Activated CD8-positive, alpha-beta memory T cell treated with anti-CD3 and anti-CD28 coated beads, Interleukin-2, amount 50 U/mL, for 1 hour (primary cell): ENCODE measurements around the gene RELN.

Experiments used
- DNase-seq: peaks from one replicate; pipeline ENCODE4 v3.0.0-alpha.2; 2020; ENCODE audit errors: extremely low read depth

Gene RELN

DNA sequence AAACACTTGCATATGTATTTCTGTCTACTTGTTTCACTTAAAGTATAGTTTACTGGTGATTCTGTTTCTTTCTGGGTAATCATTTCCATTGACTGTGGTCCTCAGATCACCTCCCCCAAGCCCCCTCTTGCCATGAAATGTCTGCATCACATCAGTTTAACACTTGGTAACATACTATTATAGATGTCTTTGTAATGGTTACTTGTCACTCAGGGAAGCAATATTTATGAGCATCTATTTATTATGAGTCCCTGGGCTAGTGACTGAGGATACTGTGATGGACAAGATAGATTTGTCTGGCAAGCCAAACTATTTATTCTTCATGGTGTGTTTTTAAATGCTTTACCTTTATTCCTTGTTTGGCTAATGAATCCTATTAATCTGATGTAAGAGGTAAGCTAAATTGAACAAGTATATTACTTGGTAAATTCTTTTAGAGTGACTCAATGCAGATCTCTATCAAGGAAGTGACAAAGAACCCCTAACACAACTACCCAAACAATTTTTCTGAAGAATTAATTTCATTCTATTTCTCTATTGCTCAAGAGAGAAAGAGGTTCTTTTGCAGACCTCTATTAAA, 270.9 kb downstream of the RELN start:
- no peak for DNase-seq

DNA sequence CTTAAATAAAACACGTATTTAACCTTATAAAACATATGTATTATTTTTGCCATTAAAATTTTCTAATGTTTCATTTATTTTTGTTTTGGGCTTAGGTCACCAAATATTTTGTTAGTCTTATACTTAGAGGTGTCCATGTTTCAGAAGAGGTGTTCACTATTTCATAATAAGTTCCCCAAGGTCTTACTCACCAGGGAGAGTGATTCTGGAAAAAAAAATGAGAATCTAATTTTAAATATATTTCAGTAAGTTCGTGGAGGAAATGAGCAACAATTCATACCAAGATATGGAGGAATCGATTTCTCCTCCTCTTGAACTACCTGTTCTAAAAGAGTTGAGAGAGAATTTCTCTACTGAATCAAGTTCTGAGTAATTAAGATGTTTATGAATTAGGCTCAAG, 271.9 kb downstream of the RELN start:
- DNase-seq, result no peak

DNA sequence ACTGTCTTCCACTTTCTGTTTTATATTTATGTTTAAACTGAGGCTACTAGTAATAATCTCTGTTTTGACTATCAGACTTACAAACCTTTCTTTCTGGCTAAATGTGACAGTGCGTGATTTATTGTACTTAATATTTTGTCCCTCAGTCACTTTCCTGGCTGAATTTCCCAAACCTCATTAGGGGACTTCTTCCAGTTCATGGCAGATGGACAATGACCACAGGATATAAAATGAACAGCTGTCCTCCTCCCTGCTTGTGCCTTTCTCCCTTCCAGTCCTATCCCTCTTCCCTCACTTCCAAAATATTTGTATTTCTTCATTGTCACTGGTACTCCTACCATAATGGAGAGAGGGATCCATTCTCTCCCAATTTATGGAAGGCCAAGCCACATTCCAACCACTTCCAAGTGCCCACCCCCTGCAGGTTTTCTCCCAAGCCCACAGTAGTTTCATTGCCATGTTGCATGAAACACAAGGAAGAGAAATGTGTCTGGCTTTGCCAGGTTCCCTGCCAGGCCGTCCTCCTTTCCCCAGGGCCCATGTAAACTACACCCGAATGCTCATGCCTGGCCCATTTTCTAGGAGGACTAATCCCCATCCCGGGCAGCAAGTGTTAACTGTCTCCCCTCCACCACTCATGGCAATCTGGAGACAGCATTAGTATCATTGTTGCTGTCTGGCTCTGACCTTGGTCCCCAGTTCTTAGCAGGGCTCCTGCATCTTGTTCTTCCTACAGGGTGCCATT, 273.9 kb downstream of the RELN start:
- no peak for DNase-seq

DNA sequence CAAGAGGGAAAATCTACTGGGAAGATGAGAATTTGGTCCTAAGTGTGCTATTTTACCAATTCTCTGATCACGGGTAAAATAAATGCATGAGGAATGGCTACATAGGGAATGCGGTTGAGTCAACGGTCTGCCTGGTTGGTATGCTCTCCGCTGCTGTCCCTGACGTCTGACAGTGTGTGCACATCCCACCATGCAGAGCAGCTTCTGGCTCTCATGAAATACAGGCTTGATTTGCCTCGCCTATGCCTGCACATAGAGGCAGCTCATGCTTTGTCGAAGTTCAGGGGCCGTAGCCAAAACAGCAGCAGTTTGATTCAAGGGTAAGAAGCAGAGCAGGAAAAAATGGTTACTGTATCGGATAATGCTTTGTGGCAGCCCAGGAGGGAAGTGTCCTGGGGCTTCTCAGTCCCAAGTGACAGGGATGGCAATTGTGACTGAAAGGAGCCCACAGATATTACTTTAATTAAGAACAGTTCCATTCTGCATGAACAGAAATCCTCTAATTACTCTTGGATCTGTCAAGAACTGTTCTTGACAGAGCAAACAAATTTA, 275.0 kb downstream of the RELN start:
- no peak for DNase-seq

DNA sequence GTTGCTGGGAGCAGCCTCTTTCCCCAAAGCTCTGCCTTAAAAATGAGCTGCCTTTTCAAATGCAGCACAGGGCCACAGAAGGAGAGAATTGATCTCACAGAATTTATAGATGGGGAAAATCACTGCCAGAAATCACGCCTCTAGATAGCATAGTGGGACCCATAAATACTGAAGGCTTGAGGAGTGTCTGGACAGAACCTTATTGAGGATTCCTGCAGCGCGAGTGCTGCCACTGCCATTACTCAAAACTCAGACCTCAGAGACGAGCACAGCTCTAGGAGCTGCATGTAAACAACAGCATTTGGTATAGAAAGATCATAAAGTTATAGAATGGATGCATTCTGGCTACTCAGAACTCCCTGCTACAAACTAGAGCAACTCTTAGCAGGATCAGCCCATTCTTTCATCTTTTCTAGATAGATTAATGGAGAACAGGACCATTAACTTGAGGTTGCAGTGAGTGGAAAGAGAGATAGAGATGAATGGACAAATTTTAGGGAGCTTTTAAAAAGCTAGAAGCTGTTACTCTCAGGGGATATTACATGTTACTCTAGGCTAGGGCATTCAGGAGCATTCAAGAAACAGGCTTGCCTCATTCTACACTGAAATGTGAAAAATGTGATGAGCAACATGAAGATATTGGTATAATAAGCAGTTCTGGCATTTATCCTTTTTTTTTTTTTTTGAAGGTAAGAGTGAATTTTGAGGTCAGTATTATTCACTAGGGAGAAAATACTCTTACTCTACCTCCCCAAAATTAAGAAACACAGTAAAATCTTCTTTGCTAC, 276.3 kb downstream of the RELN start:
- no peak for DNase-seq

DNA sequence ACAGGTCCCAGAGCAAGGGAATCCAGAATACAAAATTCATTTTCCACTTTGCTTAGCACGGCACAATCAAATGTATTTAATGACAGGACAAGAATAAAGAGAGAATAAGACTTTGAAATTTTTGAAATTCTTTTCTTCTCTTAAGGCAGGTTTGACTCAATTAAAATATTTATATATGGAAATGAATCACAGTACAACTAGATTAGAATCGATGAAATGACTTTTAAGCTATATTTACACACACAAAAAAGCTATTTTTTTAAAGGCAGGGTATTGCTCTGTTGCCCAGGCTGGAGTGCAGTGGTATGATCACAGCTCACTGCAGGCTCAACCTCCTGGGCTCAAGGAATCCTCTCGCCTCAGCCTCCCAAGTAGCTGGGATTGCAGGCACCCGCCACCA, 278.0 kb downstream of the RELN start:
- no peak for DNase-seq

DNA sequence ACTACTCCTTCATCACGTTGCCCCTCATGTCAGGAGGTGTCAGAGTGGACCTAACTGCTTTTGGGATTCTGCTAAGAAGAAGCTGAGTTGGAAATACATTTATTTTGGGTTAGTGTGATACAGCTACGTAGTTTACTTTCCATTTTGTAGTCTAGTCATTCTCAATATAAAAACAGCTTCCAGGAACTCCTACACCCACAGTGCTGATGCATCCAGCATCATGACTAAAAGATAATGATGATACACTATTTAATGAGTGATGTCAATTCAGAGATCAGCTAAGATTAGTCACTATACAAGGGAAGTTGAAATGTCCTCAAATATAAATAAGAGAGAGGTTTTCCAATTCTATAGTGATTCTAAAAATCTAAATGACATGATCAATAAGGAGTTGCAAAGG, 279.2 kb downstream of the RELN start:
- DNase-seq, result no peak

DNA sequence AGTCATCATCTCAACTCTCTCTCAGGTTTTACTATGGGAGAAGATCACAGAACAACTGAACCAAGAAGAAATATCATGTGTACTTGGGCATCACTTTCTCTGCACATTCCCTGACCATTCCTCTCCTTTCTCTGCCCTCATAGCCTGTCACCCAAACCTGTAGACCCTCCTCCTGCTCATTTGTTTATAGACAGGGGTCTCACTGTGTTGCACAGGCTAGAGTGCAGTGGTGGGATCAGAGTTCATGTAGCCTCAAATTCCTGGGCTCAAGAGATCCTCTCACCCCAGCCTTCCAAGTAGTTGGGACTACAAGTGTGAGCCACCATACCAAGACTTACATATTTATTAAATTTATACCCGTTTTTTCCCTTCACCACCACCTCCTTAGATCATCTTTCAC, 282.7 kb downstream of the RELN start:
- no peak for DNase-seq

DNA sequence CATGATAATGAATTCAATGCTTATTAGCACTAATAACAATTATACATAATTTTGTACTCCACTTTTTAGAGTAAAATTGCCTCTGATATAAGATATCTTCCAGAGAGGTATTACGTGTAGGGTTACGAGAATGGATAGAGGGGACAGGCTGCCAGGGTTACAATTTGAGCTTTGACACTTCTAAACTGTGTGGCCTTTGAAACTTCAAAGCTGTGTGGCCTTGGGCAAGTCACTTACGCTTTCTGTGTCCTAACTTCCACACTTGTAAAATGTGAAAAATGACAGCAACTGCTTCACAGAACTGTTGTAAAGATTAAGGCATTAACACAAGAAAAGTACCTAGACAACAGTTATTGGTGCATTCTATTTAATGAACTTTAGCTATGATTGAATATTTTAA, 283.9 kb downstream of the RELN start:
- no peak for DNase-seq

DNA sequence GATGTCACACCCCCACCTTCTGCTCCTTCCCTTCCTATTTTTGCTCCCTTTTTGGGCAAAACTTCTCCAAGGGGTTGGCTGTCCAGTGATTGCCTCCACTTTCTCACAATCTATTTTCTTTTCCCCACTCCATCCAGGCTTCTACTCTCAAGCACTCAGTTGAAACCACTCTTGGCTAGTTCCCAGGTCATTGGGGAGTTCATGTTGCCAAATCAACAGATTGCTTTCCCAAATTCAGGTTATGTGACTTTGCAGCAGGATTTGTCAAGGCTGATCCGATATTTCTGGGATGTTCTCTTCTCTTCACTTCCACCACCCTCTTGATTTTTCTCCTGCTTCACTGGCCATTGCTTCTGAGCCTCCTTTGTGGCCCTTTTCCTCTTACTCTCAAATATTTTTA, 284.8 kb downstream of the RELN start:
- DNase-seq, result no peak

DNA sequence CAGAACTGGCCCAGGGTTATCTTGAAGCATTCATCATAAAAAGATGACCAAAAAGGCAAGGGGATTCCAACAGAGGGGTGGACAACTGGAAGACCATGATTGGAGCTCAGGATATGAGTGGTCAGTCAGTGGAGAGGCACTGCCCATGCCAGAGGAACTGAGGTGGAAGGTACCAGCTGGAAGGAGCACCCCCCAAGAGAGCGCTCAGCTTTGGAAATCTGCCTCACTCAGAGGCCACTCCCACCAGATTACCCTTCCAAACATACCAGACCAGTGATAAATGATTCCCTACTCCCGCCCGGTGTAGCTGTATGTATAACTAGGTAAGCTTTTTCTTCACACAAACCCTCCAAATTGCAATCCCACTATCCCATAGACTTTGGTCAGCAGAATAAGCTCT, 286.5 kb downstream of the RELN start:
- DNase-seq, result no peak

DNA sequence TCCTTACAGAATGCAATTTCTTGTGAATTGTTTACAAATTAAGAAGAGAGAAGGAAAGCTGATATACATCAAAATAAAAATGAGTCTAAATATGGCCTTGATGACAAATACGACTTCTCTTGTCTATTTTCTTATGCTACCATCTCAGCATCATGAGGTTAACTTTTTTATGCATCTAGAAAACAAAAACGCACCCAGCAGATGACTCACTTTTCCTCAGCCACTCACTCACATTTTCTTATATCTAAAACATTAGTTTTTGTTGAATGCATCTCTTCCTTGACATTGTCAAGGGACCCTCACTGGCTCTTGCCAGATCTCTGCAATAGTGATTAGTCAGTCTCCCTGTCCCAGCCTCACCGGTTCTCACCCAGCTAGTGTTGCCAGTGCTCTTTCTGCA, 287.0 kb downstream of the RELN start:
- DNase-seq, result no peak

DNA sequence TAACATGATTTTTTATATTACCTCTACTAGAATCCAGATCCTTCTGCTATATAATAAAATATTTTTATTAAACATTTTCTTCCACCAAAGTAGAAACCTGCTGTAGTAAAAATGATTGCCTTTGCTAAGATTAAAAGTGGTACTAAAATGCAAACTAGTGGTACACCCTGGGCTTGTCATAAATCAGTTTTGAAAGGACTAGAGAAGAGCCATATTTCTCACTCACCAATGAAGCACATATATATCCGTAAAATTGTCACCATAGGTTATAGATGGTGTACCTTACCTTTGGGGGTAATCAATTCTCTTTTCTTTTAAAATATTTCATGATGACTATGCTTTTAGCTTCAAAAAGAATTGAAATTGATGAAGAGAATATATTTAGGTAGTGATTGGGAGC, 290.4 kb downstream of the RELN start:
- no peak for DNase-seq

DNA sequence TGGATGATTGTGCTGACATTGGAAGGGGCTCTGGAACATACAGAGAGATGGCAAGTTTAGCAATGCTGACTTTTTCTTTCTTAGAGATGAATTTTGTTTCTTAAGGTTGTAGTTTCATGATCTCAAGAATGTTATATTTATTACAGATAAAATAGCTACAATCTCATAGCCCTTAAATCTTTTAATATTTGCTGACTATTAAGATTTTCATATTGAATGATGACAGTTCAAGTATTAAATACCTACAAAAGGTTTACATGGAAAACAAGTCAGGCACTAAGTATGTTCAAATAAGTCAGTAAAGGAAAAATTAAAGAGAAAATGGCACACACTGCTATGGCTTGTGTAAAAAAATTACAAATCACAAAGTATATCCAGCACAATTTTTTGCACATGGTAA, 291.4 kb downstream of the RELN start:
- DNase-seq, result no peak

DNA sequence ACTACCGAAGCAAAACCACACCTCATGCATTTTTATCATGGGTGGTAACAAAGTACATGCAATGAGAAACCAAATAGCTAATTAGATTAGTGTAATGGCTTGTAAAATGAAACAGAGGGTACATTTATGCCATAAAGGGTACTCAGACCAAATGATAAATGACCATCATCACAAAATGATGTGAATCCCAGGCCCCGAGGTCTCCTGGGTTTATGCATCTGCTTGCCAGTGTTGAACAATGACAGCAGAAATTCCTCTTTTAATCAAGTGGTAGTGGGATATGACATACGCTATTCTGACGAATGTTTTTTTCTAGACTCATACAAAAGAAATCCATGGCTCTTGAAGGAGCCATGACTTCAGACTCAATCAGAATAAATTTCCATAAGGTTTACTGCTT, 293.9 kb downstream of the RELN start:
- no peak for DNase-seq

DNA sequence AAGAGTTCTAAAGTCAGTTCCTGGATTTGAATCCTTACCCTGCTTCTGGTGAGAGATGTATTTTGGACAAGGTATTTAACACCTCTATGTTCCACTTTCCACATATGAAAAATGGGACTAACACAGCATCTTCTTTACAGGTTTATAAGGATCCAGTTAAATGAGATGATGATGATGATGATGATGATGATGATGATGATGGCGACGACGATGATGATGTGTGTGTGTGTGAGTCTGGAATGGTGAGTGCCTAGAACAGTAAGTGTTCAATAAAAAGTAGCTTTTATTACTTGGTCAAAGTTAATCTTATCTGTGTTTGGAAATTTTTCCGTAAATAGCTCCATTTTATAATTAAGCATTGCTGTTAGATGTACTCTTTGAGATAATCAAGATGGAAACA, 295.2 kb downstream of the RELN start:
- DNase-seq, result no peak

DNA sequence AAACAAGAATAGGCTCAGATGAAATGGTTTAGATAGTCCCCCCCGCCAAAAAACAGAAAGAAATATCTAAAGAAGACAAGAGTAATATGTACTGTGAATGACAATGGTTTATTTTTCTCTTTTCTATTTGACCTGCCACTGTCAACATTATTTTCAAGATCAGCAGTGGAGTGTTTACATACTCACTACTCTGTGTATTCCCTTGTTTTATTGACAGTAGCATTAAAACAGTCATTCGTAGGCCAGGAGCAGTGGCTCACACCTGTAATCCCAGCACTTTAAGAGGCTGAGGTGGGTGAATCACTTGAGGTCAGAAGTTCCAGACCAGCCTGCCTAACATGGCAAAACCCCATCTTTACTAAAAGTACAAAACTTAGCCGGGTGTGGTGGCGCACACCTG, 298.2 kb downstream of the RELN start:
- DNase-seq, result no peak

DNA sequence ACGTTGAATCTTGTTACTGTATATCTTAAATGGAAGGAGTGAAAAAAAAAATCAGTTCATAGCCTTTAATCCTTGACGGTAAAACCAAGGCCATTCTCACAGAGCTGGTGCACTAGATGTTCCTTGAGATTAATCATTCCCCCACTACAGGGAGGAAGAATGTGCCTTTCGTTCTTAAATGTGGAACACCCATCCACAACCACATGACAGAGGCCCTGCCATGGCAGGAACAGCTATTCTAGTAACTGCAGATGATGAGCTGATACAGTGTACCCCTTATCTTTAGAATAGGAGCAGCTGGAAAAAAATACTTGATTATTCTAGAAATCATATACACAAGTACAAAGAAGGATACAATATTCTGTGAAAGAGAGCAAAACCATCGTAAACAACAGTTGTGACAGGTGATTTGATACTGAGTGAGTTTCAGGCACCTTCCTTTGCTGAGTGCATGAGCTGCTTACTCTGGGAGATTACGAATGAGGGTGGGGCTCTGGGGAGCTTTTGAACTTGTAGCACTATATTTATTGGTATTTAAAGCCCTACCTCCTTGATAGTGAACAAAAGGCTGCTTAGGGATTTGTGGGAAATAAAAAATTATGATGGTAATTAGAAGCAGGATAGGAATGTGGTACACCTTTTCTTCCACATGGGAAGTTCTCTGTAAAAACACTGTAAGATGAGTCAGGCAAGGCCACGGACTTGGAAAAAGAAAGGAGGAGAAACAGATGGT, 299.1 kb downstream of the RELN start:
- no peak for DNase-seq

DNA sequence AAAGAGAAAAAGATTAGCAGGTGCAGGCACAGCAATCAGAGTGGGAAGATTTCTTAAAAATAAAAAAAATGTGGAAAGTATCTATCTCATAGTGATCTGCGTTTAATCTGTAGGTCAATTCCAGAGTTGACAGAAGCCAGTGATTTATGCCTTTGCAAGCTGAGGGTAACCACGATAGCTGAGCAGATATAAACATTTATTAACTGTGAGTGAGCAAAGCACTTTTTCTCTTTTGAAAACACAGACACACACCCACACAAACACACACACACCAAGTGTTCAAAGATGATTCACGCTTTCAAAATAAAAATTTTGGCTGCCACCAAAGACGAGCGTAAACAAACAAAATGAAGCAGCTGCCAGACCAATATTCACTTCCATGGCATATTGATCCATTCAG, 300.2 kb downstream of the RELN start:
- DNase-seq, result no peak

DNA sequence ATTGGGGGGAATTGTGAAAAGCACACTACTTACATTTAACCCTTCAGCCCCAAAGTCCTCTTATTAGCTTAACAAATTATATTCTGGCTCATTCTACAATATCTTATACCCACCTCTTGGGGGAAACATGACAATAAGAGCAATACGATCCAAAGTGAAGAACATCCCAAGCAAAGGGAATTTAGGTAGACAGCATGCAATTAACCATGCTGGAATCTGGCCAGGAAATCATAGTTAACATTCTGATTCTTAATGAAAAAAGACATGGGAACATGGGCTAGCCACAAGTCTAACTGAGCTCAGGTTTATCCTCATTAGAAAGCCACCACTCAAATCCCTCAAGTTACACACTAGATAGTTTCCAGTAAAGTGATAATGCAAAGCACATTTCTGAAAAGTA, 301.5 kb downstream of the RELN start:
- no peak for DNase-seq

DNA sequence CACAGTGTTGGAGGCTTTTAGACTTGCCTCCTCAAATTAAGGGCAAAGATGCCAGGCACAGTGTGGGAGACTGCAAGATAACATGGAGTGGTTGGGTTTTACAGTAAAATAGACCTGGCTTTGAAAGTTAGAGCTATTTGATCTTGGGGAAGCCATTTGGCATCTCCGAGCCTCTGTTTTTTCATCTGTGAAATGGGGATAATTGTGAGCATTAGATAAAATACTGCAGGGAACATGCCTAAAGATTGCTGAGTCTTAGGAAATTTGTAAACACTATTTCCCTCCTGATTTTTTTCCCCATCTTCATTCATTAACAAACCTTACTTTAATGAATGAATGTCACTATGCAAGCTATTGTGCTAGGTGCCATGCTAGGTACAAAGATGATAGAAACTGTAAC, 302.2 kb downstream of the RELN start:
- DNase-seq, result no peak

DNA sequence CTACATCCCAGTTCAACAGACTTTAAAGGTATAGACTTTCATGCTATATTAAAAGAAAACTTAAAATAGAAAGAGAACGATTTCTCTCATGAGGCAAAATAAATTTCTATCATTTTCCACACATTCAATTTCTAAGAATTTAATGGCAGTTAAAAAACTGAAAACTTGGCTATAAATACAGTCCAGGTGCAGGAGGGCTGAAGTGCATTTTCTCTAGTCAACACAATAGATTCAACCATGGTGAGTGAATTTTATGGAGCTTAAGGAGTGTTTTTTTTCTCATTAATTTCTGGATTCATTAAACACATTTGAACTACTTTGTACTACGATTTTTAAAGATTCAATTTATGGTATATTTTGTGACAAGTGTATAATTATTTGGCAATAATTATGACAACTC, 302.7 kb downstream of the RELN start:
- DNase-seq, result no peak
